ENCODE data around the gene SEC14L1.

GRCh38 chr17:77258638-77259037, 117.9 kb downstream of the SEC14L1 start:
- TF ChIP-seq TCF12 (IDR thresholded peaks at IDR 0.05; ENCODE audit: low read depth) (no peak), RAD21 (IDR thresholded peaks at IDR 0.05; ENCODE audit: low read depth) (no peak), EGR1 (IDR thresholded peaks at IDR 0.05) (no peak), FOXM1 (IDR thresholded peaks at IDR 0.05; ENCODE audit: borderline replicate concordance, low read depth) (no peak)
- TF ChIP-seq, protein P1, sequence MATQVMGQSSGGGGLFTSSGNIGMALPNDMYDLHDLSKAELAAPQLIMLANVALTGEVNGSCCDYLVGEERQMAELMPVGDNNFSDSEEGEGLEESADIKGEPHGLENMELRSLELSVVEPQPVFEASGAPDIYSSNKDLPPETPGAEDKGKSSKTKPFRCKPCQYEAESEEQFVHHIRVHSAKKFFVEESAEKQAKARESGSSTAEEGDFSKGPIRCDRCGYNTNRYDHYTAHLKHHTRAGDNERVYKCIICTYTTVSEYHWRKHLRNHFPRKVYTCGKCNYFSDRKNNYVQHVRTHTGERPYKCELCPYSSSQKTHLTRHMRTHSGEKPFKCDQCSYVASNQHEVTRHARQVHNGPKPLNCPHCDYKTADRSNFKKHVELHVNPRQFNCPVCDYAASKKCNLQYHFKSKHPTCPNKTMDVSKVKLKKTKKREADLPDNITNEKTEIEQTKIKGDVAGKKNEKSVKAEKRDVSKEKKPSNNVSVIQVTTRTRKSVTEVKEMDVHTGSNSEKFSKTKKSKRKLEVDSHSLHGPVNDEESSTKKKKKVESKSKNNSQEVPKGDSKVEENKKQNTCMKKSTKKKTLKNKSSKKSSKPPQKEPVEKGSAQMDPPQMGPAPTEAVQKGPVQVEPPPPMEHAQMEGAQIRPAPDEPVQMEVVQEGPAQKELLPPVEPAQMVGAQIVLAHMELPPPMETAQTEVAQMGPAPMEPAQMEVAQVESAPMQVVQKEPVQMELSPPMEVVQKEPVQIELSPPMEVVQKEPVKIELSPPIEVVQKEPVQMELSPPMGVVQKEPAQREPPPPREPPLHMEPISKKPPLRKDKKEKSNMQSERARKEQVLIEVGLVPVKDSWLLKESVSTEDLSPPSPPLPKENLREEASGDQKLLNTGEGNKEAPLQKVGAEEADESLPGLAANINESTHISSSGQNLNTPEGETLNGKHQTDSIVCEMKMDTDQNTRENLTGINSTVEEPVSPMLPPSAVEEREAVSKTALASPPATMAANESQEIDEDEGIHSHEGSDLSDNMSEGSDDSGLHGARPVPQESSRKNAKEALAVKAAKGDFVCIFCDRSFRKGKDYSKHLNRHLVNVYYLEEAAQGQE (IDR thresholded peaks at IDR 0.05; ENCODE audit: low read depth): no peak
- TF ChIP-seq, protein P2, sequence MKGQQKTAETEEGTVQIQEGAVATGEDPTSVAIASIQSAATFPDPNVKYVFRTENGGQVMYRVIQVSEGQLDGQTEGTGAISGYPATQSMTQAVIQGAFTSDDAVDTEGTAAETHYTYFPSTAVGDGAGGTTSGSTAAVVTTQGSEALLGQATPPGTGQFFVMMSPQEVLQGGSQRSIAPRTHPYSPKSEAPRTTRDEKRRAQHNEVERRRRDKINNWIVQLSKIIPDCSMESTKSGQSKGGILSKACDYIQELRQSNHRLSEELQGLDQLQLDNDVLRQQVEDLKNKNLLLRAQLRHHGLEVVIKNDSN (IDR thresholded peaks at IDR 0.05): no peak

Measured in Ishikawa (cell line).